Esophagus squamous epithelium (tissue), 4 donors: ENCODE data around the gene GAREM2.

Experiments
- POLR2A ChIP-seq, 4 donors: fragments of 450-650 bp; IDR thresholded peaks; one replicate each; pipeline ENCODE4 v1.6.1; 2017; ENCODE audit warnings: antibody characterized with exemption in 4 of 4, mild to moderate bottlenecking in 4 of 4, moderate library complexity in 3 of 4
- TF ChIP-seq, protein P1 (sequence below), 6 experiments: fragments of 450-650 bp in 4 of 6; fragments of 200-600 bp in 2 of 6; sonication (generic) in 2 of 6; IDR thresholded peaks; one replicate each; pipeline ENCODE4 v1.5.1; 2016 to 2019; ENCODE audit warnings: antibody characterized with exemption in 6 of 6, mild to moderate bottlenecking in 4 of 6, moderate library complexity in 4 of 6

DNA sequence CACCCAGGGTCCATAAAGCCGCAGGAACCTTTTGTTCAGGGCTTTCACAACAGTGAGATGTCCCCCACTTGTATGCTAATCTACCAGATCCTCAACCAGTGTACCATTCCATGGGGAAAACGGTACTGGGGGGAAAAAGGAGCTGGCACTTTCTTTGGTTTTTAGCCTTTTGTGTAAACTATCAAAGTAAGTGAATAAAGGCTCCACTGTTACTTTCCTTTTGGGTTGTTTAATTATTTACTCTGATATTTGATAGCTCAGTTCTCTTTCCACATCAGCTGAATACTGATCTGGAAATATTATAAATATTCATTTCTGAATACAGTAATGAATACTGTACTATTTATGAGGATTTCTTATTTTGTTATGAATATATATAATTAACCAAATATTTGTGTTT, 51.2 kb downstream of the GAREM2 start:
- TF ChIP-seq, protein P1, sequence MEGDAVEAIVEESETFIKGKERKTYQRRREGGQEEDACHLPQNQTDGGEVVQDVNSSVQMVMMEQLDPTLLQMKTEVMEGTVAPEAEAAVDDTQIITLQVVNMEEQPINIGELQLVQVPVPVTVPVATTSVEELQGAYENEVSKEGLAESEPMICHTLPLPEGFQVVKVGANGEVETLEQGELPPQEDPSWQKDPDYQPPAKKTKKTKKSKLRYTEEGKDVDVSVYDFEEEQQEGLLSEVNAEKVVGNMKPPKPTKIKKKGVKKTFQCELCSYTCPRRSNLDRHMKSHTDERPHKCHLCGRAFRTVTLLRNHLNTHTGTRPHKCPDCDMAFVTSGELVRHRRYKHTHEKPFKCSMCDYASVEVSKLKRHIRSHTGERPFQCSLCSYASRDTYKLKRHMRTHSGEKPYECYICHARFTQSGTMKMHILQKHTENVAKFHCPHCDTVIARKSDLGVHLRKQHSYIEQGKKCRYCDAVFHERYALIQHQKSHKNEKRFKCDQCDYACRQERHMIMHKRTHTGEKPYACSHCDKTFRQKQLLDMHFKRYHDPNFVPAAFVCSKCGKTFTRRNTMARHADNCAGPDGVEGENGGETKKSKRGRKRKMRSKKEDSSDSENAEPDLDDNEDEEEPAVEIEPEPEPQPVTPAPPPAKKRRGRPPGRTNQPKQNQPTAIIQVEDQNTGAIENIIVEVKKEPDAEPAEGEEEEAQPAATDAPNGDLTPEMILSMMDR (IDR thresholded peaks at IDR 0.05), result no peak
- TF ChIP-seq POLR2A (IDR thresholded peaks at IDR 0.05), result no peak
